Hepatocyte (in vitro differentiated cells): ENCODE measurements around the gene DDX41.

Source experiments
- CTCF ChIP-seq: fragments of 200-600 bp; sonication (generic); IDR thresholded peaks from 2 replicates; pipeline ENCODE4 v1.5.1; 2016; ENCODE audit warnings: antibody characterized with exemption, mild to moderate bottlenecking; ENCODE audit not compliant: poor library complexity
- EZH2 ChIP-seq: fragments of 200-600 bp; sonication (generic); IDR thresholded peaks from 2 replicates; pipeline ENCODE4 v1.6.1; 2016; ENCODE audit warnings: antibody characterized with exemption, mild to moderate bottlenecking, borderline replicate concordance

- no peak for TF ChIP-seq CTCF
- no peak for TF ChIP-seq EZH2
These were observed 6.7 kb downstream of the DDX41 start for GRCh38 chr5:177509991-177510566.
